Measurements from ENCODE around the gene RIOK1.
"Not testable (repeated sequence)": the region's sequence is repeated elsewhere in the genome, so short reads cannot be mapped to it uniquely, and the experiment has no call there.

DNA sequence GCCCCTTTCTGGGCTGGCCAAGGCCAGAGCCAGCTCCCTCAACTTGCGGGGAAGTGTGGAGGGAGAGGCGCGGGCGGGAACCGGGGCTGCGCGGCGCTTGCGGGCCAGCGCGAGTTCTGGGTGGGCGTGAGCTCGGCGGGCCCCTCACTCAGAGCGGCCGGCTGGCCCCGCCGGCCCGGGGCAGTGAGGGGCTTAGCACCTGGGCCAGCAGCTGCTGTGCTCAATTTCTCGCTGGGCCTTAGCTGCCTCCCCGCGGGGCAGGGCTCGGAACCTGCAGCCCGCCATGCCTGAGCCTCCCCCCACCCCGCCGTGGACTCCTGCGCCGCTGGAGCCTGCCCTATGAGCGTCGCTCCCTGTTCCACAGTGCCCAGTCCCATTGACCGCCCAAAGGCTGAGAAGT, 66.7 kb downstream of the RIOK1 start:
- TF ChIP-seq EZH2 (IDR thresholded peaks at IDR 0.05; ENCODE audit: insufficient read depth, low read length), result not testable (repeated sequence)
- TF ChIP-seq, protein P1, sequence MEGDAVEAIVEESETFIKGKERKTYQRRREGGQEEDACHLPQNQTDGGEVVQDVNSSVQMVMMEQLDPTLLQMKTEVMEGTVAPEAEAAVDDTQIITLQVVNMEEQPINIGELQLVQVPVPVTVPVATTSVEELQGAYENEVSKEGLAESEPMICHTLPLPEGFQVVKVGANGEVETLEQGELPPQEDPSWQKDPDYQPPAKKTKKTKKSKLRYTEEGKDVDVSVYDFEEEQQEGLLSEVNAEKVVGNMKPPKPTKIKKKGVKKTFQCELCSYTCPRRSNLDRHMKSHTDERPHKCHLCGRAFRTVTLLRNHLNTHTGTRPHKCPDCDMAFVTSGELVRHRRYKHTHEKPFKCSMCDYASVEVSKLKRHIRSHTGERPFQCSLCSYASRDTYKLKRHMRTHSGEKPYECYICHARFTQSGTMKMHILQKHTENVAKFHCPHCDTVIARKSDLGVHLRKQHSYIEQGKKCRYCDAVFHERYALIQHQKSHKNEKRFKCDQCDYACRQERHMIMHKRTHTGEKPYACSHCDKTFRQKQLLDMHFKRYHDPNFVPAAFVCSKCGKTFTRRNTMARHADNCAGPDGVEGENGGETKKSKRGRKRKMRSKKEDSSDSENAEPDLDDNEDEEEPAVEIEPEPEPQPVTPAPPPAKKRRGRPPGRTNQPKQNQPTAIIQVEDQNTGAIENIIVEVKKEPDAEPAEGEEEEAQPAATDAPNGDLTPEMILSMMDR (IDR thresholded peaks at IDR 0.05; ENCODE audit: insufficient read depth, low read depth, low read length), result not testable (repeated sequence)
